HEK293T (cell line): ENCODE measurements around the gene CRYGS.

Source experiments
- CTCF ChIA-PET: fragments of 350-600 bp; formaldehyde crosslinking; extraction: SDS; loops from one replicate; lab custom pipeline; 2021; ENCODE audit warnings: antibody characterized with exemption, inconsistent platforms; lab: Yijun Ruan, JAX
- POLR2A ChIA-PET: fragments of 350-600 bp; formaldehyde crosslinking; extraction: SDS; loops from one replicate; lab custom pipeline; 2020; ENCODE audit warnings: antibody characterized with exemption, inconsistent platforms; lab: Yijun Ruan, JAX
- DNase-seq: peaks from one replicate; pipeline ENCODE4 v3.0.0; 2012; ENCODE audit warnings: mixed read lengths; ENCODE audit errors: extremely low spot score
- ARNT ChIP-seq: fragments of 450-650 bp; IDR thresholded peaks from 2 replicates; pipeline ENCODE4 v1.6.1; 2017; ENCODE audit warnings: mild to moderate bottlenecking
- BHLHE40 ChIP-seq: fragments of 450-650 bp; IDR thresholded peaks from 2 replicates; pipeline ENCODE4 v1.6.1; 2016; ENCODE audit warnings: mild to moderate bottlenecking, moderate library complexity, borderline replicate concordance
- CTBP1 ChIP-seq: fragments of 450-650 bp; IDR thresholded peaks from 2 replicates; pipeline ENCODE4 v1.6.1; 2016; ENCODE audit warnings: borderline replicate concordance
- ELF4 ChIP-seq: fragments of 450-650 bp; IDR thresholded peaks from 2 replicates; pipeline ENCODE4 v1.6.1; 2017; ENCODE audit warnings: antibody characterized with exemption
- FOXA1 ChIP-seq: fragments of 450-650 bp; IDR thresholded peaks from 2 replicates; pipeline ENCODE4 v1.6.1; 2016; ENCODE audit warnings: mild to moderate bottlenecking
- FOXK2 ChIP-seq: fragments of 450-650 bp; IDR thresholded peaks from 2 replicates; pipeline ENCODE4 v1.6.1; 2016; ENCODE audit warnings: mild to moderate bottlenecking
- FOXM1 ChIP-seq: fragments of 450-650 bp; IDR thresholded peaks from 2 replicates; pipeline ENCODE4 v1.6.1; 2017; ENCODE audit warnings: mild to moderate bottlenecking, borderline replicate concordance
- HDGF ChIP-seq: fragments of 450-650 bp; IDR thresholded peaks from 2 replicates; pipeline ENCODE4 v1.6.1; 2017; ENCODE audit warnings: antibody characterized with exemption, borderline replicate concordance
- L3MBTL2 ChIP-seq: fragments of 450-650 bp; conservative IDR thresholded peaks from 2 replicates; pipeline ENCODE4 v1.6.1; 2016; ENCODE audit warnings: mild to moderate bottlenecking
- LEF1 ChIP-seq: fragments of 450-650 bp; IDR thresholded peaks from 2 replicates; pipeline ENCODE4 v1.6.1; 2017; ENCODE audit warnings: mild to moderate bottlenecking, borderline replicate concordance
- NFRKB ChIP-seq: fragments of 450-650 bp; IDR thresholded peaks from 2 replicates; pipeline ENCODE4 v1.6.1; 2016; ENCODE audit warnings: mild to moderate bottlenecking, moderate library complexity
- SP1 ChIP-seq: fragments of 450-650 bp; IDR thresholded peaks from 2 replicates; pipeline ENCODE4 v1.6.1; 2017
- SUZ12 ChIP-seq: fragments of 450-650 bp; IDR thresholded peaks from 2 replicates; pipeline ENCODE4 v1.6.1; 2016; ENCODE audit warnings: mild to moderate bottlenecking
- TARDBP ChIP-seq: fragments of 450-650 bp; IDR thresholded peaks from 2 replicates; pipeline ENCODE4 v1.6.1; 2016
- ZNF384 ChIP-seq: fragments of 450-650 bp; IDR thresholded peaks from 2 replicates; pipeline ENCODE4 v1.6.1; 2016
- TF ChIP-seq, protein P1 (sequence below): fragments of 450-650 bp; IDR thresholded peaks from 2 replicates; pipeline ENCODE4 v1.6.1; 2016

Gene CRYGS

DNA sequence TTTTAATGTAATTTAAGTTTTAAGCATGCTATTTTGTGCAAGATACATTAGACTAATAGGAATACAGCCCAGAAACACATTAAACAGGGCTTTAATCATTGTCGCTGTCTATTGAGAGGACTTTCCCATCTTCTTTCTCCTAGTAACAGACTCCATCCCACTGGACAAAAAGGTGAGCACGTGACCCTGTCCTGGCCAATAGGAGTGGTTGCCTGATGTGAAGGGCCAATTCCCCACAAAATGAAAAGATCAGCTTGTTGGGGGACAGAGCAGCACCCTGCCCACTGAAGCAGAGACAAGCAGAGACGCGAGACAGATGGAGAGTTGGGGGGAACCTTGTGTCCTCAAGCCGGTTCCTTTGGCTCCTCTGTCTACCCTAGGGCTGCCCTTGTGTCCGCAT is 21.2 kb downstream of the CRYGS start:
- ChIA-PET POLR2A (no interaction called here), CTCF (no interaction called here)

DNA sequence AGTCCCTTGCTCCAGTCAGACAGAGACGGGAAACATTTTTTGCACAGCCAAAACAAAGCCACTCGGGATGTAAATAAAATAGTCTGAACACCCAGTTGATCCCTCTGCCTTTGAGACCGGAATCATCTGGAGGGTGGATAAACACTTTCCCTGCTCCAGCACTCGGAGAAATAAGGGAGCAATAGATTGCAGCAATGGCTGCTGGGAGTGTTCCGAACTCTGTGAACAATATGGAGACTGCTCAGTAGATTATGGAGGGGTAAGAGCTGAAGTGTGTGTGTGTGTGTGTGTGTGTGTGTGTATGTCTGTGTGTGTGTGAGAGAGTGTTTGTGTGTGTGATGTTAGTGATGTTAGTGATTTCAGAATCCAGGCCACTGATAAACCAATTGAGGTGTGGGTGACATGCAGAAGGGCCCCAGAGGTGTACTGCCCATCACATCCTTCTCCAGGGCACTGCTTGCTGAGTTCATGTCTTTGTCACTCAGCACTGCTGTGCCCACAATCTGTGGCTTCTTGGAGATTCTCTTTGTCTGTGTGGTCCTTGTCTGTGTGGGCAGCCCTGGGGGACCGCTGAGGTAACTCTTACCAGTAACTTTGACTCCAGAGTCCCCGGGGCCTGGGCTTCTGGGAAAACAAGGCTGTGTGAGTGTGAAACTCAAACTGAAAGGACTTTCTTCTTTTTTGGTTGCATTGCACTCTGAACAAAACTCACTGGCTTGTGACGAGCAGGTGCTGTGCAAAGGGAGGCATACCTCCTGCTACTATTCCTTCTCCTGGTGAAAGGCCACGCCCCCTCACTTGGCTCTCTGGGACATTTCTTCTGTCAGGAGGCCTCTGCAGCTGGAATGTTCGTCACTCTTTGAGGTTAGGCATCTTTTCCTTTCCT is 23.0 kb downstream of the CRYGS start:
- no peak for DNase-seq
- CTCF ChIA-PET = interaction anchor here (0.6 kb wide), 1 partner anchor 18 kb away, joined by 3 read pairs; no protein-coding TSS in a partner anchor
- TF ChIP-seq CTBP1 (no peak), FOXM1 (no peak), LEF1 (no peak), SP1 (no peak), ZNF384 (no peak), FOXK2 (no peak), ELF4 (no peak), HDGF (no peak), L3MBTL2 (no peak), SUZ12 (no peak), FOXA1 (no peak), NFRKB (no peak), ARNT (no peak), TARDBP (no peak), BHLHE40 (no peak)
- TF ChIP-seq, protein P1, sequence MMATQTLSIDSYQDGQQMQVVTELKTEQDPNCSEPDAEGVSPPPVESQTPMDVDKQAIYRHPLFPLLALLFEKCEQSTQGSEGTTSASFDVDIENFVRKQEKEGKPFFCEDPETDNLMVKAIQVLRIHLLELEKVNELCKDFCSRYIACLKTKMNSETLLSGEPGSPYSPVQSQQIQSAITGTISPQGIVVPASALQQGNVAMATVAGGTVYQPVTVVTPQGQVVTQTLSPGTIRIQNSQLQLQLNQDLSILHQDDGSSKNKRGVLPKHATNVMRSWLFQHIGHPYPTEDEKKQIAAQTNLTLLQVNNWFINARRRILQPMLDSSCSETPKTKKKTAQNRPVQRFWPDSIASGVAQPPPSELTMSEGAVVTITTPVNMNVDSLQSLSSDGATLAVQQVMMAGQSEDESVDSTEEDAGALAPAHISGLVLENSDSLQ = no peak
- POLR2A ChIA-PET = no interaction called here

More for the DNA sequence above, 21.2 kb downstream of the CRYGS start:
- TF ChIP-seq CTBP1 (no peak), LEF1 (no peak), NFRKB (no peak)
- no peak for DNase-seq

DNA sequence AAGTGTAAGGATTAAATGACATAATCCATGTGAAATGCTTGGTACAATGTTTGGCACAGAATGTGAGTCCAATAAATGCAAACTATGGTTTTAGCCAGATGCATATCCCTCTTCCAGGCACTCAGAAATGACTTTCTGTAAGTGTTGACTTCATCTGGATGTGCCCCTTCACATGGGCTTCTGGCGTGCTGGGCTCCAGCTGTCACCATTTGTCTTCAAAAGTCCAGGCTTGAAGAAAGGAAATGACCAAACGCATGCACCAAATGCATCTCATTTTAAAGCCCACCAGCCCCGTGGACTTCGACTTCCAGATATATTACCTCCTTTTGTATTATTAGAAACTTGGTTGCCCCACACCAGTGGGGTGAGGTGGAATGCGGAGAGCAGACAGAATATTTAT is 23.7 kb downstream of the CRYGS start:
- TF ChIP-seq FOXA1 (no peak), L3MBTL2 (no peak), SP1 (no peak), HDGF (no peak), ARNT (no peak), SUZ12 (no peak), LEF1 (no peak)
- TF ChIP-seq, protein P1 = no peak
- no peak for DNase-seq
- POLR2A ChIA-PET = interaction anchor here (1.1 kb wide), 1 partner anchor 47 kb away, joined by 3 read pairs; the partner anchor contains the start of gene TBCCD1
- CTCF ChIA-PET = no interaction called here

DNA sequence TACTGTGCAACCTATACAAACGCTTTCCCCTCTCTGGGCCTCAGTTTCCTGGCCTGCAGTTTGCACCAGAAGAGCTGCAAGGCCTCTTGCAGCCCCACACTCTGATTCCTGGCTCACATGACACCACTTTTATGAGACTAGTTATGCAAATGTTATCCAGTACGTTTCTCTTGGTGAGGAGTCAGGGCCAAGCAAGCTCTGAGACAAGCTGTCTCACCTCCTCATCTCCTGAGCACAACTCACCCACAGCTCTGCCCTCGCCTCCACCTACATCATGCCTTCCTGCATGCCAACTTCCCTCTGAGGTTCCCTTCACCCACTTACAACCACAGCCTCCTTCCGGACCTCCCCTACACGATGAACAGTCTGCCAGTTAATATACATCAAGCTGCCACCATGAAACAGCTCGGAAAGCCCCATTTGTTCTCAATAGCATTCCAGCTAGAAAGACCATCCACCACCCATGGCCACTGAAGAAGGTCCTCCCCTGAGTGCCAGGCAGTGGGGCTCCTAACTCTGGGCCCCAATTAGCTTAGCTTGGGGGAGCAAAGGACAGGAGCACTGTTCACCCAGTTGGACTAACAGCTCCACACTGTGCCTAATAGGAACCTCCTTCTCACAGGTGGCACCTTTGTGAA is 25.0 kb downstream of the CRYGS start:
- TF ChIP-seq ELF4 (no peak), ZNF384 (no peak), L3MBTL2 (no peak), SP1 (no peak), LEF1 (no peak), CTBP1 (no peak), FOXM1 (no peak), ARNT (no peak), FOXK2 (no peak)
- no peak for DNase-seq
- CTCF ChIA-PET = interaction anchor here (0.7 kb wide), 1 partner anchor 10 kb away, joined by 3 read pairs; no protein-coding TSS in a partner anchor
- POLR2A ChIA-PET = interaction anchor here (1.1 kb wide), 1 partner anchor 48 kb away, joined by 3 read pairs; the partner anchor contains the start of gene TBCCD1

DNA sequence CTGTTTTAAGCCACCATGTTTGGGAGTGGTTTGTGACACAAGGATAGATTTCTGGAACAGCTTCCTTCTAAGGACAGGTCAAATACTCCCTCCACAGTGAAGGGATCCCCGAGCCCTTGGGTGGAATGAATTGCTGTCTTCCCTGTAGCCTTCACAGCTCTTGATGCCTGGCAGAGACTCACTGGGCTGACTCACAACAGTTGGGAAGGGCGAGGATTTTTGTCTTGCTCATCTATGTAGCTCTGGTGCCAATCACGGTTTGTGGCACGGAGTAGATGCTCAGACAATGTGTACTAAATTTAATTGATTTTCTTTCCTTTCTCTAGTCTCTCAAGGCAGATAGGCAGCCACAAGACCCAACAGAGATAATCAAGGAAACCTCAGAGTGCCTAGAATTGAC is 27.0 kb downstream of the CRYGS start:
- TF ChIP-seq FOXA1 = no peak
- no peak for TF ChIP-seq TARDBP
- TF ChIP-seq ZNF384 = no peak
- TF ChIP-seq FOXK2 = no peak
- TF ChIP-seq SUZ12 = no peak
- no peak for TF ChIP-seq FOXM1
- no peak for TF ChIP-seq ELF4
- TF ChIP-seq LEF1 = no peak
- no peak for TF ChIP-seq SP1
- no peak for TF ChIP-seq HDGF
- no peak for TF ChIP-seq L3MBTL2
- no peak for TF ChIP-seq CTBP1
- TF ChIP-seq NFRKB = no peak
- TF ChIP-seq ARNT = no peak
- no peak for TF ChIP-seq BHLHE40
- TF ChIP-seq, protein P1 = no peak
- DNase-seq = no peak
- ChIA-PET CTCF (no interaction called here), POLR2A (no interaction called here)

DNA sequence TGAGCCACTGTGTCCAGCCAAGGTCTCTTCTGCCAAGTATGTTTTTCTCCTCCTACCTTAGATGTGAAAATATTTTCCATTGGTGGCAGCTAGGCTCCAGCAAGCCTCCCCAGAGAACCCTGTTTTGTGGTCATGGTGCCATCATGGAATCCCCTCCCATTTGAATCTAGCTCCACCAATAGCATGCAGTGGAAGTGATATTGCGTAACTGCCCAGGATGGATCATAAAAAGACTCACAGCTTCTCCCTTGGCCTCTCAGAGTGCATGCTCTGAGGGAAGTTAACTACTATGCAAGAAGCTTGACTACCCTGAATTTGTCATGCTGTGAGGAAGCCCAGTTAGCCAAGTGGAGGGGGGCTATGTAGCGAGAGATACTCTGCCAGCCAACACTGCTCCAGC is 27.5 kb downstream of the CRYGS start:
- ChIA-PET POLR2A (no interaction called here), CTCF (no interaction called here)
- no peak for DNase-seq
- TF ChIP-seq FOXA1 (no peak), SP1 (no peak), L3MBTL2 (no peak), HDGF (no peak), NFRKB (no peak), BHLHE40 (no peak), SUZ12 (no peak), TARDBP (no peak)
